HG03103 (cell line): ENCODE data around the gene SLC10A4.

ENCODE experiments used
- ATAC-seq: cut with Tn5 transposase; IDR thresholded peaks from one replicate; pipeline ENCODE4 v1.9.1; 2021; ENCODE audit warnings: low read depth; ENCODE audit not compliant: unreplicated experiment

Gene SLC10A4

GRCh38 chr4:48484494-48485168 lies 1.5 kb downstream of the SLC10A4 start:
- no peak for ATAC-seq

- ATAC-seq = no peak
Observed at GRCh38 chr4:48489683-48490011, 6.5 kb downstream of the SLC10A4 start.

- ATAC-seq = no peak
Observed at GRCh38 chr4:48490012-48490679, 7.0 kb downstream of the SLC10A4 start, which contains the start of gene ZAR1. TSS of gene ZAR1 (plus strand) at chr4:48490252. CDS start at chr4:48490292, 40 bp downstream.

- ATAC-seq = no peak
Observed at GRCh38 chr4:48490680-48491513, 7.8 kb downstream of the SLC10A4 start.

- no peak for ATAC-seq
Observed at GRCh38 chr4:48491514-48492176, 8.5 kb downstream of the SLC10A4 start.

- ATAC-seq = no peak
Observed at GRCh38 chr4:48493452-48494100, 10.4 kb downstream of the SLC10A4 start.

- no peak for ATAC-seq
Observed at GRCh38 chr4:48495941-48496340, 12.8 kb downstream of the SLC10A4 start.

- no peak for ATAC-seq
Observed at GRCh38 chr4:48498895-48499294, 15.8 kb downstream of the SLC10A4 start.

GRCh38 chr4:48499551-48500066 lies 16.5 kb downstream of the SLC10A4 start:
- ATAC-seq = peak; percentile 62

- ATAC-seq = no peak
Observed at GRCh38 chr4:48503233-48504025, 20.3 kb downstream of the SLC10A4 start.

- ATAC-seq = no peak
Observed at GRCh38 chr4:48504026-48504330, 20.8 kb downstream of the SLC10A4 start.

- no peak for ATAC-seq
Observed at GRCh38 chr4:48504352-48504751, 21.2 kb downstream of the SLC10A4 start.

GRCh38 chr4:48506716-48507115 lies 23.6 kb downstream of the SLC10A4 start:
- no peak for ATAC-seq

- ATAC-seq = no peak
Observed at GRCh38 chr4:48509543-48509942, 26.4 kb downstream of the SLC10A4 start.

GRCh38 chr4:48518143-48518542 lies 35.0 kb downstream of the SLC10A4 start:
- no peak for ATAC-seq

GRCh38 chr4:48526406-48526805 lies 43.3 kb downstream of the SLC10A4 start:
- no peak for ATAC-seq

- no peak for ATAC-seq
Observed at GRCh38 chr4:48538358-48538757, 55.2 kb downstream of the SLC10A4 start.
